Astrocyte of the spinal cord (primary cell): ENCODE results near the gene BCL6B.

Source experiments
- DNase-seq: peaks from one replicate; pipeline ENCODE4 v3.0.0; 2011; ENCODE audit warnings: low read depth, low spot score
- H3K4me3 ChIP-seq: 2 replicates; pipeline ENCODE4 v1.5.1; 2011; ENCODE audit warnings: low read depth, mild to moderate bottlenecking, low read length, moderate library complexity
- in situ Hi-C: cut with HindIII; loops from 2 replicates; pipeline ENCODE4 v1.10.0; 2017; ENCODE audit warnings: low sequenced_read_pairs
- TF ChIP-seq, protein P1 (sequence below): IDR thresholded peaks from 2 replicates; pipeline ENCODE4 v1.5.1; 2012; ENCODE audit warnings: low read depth, mild to moderate bottlenecking, low read length, inconsistent platforms

Gene BCL6B

GRCh38 chr17:7021993-7022778 lies 664 bp upstream of the BCL6B start:
- TF ChIP-seq, protein P1, sequence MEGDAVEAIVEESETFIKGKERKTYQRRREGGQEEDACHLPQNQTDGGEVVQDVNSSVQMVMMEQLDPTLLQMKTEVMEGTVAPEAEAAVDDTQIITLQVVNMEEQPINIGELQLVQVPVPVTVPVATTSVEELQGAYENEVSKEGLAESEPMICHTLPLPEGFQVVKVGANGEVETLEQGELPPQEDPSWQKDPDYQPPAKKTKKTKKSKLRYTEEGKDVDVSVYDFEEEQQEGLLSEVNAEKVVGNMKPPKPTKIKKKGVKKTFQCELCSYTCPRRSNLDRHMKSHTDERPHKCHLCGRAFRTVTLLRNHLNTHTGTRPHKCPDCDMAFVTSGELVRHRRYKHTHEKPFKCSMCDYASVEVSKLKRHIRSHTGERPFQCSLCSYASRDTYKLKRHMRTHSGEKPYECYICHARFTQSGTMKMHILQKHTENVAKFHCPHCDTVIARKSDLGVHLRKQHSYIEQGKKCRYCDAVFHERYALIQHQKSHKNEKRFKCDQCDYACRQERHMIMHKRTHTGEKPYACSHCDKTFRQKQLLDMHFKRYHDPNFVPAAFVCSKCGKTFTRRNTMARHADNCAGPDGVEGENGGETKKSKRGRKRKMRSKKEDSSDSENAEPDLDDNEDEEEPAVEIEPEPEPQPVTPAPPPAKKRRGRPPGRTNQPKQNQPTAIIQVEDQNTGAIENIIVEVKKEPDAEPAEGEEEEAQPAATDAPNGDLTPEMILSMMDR: peak; percentile 93
- peak overlapping the region; percentile 15 for H3K4me3 ChIP-seq
- in situ Hi-C loops: no loop called here
- peak; percentile 38 for DNase-seq

DNA sequence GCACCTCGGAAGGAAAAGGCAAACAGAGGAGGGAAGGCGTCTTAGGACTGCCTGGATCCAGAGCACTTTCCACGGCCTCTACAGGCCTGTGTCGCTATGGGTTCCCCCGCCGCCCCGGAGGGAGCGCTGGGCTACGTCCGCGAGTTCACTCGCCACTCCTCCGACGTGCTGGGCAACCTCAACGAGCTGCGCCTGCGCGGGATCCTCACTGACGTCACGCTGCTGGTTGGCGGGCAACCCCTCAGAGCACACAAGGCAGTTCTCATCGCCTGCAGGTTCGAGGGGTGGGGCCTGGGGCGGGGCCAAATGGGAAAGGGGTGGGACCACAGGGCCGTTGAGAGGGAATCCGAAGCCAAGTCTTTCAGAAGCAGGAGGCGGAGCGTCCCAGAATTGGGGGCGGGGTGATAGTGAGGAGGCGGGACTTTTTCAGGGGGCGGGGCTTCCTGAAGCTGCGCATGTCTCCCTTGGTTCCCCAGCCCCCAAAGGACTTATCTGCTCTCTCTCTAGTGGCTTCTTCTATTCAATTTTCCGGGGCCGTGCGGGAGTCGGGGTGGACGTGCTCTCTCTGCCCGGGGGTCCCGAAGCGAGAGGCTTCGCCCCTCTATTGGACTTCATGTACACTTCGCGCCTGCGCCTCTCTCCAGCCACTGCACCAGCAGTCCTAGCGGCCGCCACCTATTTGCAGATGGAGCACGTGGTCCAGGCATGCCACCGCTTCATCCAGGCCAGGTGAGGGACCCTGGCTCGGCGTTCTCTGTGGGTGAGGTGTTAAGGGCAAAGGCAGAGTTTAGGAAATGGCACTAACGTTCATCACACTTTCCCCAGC lies 939 bp downstream of the BCL6B start:
- in situ Hi-C loops: no loop called here
- no peak overlapping the region for H3K4me3 ChIP-seq
- DNase-seq: peak; percentile 83
- TF ChIP-seq, protein P1: no peak

- TF ChIP-seq, protein P1: no peak
- in situ Hi-C loops: no loop called here
- no peak overlapping the region for H3K4me3 ChIP-seq
- DNase-seq: no peak
Observed at GRCh38 chr17:7024402-7024785, 1.5 kb downstream of the BCL6B start.

GRCh38 chr17:7025245-7025644 lies 2.4 kb downstream of the BCL6B start:
- TF ChIP-seq, protein P1: no peak
- DNase-seq: no peak
- in situ Hi-C loops: no loop called here
- H3K4me3 ChIP-seq: no peak overlapping the region

DNA sequence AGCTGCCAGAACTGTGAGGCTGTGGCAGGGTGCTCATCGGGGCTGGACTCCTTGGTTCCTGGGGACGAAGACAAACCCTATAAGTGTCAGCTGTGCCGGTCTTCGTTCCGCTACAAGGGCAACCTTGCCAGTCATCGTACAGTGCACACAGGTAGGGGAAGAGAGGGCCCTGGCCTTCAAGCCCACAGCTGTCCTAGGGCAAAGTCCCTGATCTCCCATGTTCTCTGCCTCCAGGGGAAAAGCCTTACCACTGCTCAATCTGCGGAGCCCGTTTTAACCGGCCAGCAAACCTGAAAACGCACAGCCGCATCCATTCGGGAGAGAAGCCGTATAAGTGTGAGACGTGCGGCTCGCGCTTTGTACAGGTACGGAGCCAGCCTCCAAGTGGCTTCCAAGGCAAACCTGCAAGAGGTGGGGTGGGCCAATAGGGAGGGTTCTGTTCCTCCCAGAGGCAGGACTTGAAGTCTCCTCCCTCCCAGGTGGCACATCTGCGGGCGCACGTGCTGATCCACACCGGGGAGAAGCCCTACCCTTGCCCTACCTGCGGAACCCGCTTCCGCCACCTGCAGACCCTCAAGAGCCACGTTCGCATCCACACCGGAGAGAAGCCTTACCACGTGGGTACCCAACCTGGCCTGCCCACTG lies 3.7 kb downstream of the BCL6B start:
- in situ Hi-C loops: no loop called here
- TF ChIP-seq, protein P1: no peak
- no peak overlapping the region for H3K4me3 ChIP-seq
- DNase-seq: no peak

DNA sequence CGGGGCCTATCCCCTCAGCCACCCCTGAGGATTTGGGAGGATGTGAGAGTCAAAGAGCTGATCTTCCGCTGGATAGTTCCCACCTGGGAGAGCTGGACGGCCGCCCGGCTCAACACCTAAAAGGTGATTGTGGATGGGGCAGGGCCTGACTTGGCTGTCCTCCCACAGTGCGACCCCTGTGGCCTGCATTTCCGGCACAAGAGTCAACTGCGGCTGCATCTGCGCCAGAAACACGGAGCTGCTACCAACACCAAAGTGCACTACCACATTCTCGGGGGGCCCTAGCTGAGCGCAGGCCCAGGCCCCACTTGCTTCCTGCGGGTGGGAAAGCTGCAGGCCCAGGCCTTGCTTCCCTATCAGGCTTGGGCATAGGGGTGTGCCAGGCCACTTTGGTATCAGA lies 4.5 kb downstream of the BCL6B start:
- TF ChIP-seq, protein P1: no peak
- H3K4me3 ChIP-seq: no peak overlapping the region
- no peak for DNase-seq
- in situ Hi-C loops: no loop called here
